HepG2 (cell line): ENCODE results near the gene ENDOU. TPM values are rescaled to one million over a fixed set of nuclear protein-coding genes. Genes with fewer than 3 reads are reported as not detected.
A peak's percentile ranks its signal among the peaks of the same experiment; 100 is the strongest.

Experiments used
- AKNA ChIP-seq: sonication (generic); formaldehyde crosslinking; IDR thresholded peaks from 2 replicates; pipeline ENCODE4 v1.4.0; 2020; ENCODE audit warnings: missing genetic modification reagents, borderline replicate concordance
- CTCF ChIP-seq: sonication (generic); formaldehyde crosslinking; IDR thresholded peaks from 2 replicates; pipeline ENCODE4 v1.5.0; 2020; ENCODE audit warnings: mild to moderate bottlenecking, missing genetic modification reagents, moderate library complexity
- ELF3 ChIP-seq: IDR thresholded peaks from 2 replicates; pipeline ENCODE4 v1.6.1; 2016; ENCODE audit warnings: missing genetic modification reagents, missing compliant biosample characterization
- HIVEP1 ChIP-seq: sonication (generic); formaldehyde crosslinking; IDR thresholded peaks from 2 replicates; pipeline ENCODE4 v1.4.0; 2020; ENCODE audit warnings: mild to moderate bottlenecking, missing genetic modification reagents
- HNRNPLL ChIP-seq: fragments of 200-400 bp; formaldehyde crosslinking; IDR thresholded peaks from 2 replicates; pipeline ENCODE4 v1.6.1; 2017; ENCODE audit warnings: mild to moderate bottlenecking, low read depth, low read length; ENCODE audit not compliant: poor library complexity, severe bottlenecking
- HOXA9 ChIP-seq: sonication (generic); formaldehyde crosslinking; IDR thresholded peaks from 2 replicates; pipeline ENCODE4 v1.8.1; 2022; ENCODE audit warnings: missing genetic modification reagents, mild to moderate bottlenecking, moderate library complexity, borderline replicate concordance
- IKZF1 ChIP-seq: fragments of 450-650 bp; IDR thresholded peaks from 2 replicates; pipeline ENCODE4 v1.7.1; 2016
- KDM6A ChIP-seq: IDR thresholded peaks from 2 replicates; pipeline ENCODE4 v1.6.1; 2016; ENCODE audit warnings: low read depth
- MIER3 ChIP-seq: IDR thresholded peaks from 2 replicates; pipeline ENCODE4 v1.6.1; 2016; ENCODE audit warnings: missing compliant biosample characterization, borderline replicate concordance
- PHB2 ChIP-seq: fragments of 450-650 bp; IDR thresholded peaks from 2 replicates; pipeline ENCODE4 v1.6.1; 2018; ENCODE audit not compliant: partially characterized antibody
- PRDM4 ChIP-seq: sonication (generic); formaldehyde crosslinking; IDR thresholded peaks from 2 replicates; pipeline ENCODE4 v1.9.0; 2021; ENCODE audit warnings: missing genetic modification reagents, borderline replicate concordance
- REXO4 ChIP-seq: sonication (generic); formaldehyde crosslinking; IDR thresholded peaks from 2 replicates; pipeline ENCODE4 v1.8.0; 2022; ENCODE audit warnings: missing genetic modification reagents, mild to moderate bottlenecking, borderline replicate concordance
- TERF1 ChIP-seq: sonication (generic); formaldehyde crosslinking; IDR thresholded peaks from 2 replicates; pipeline ENCODE4 v1.8.0; 2022; ENCODE audit warnings: mild to moderate bottlenecking, missing genetic modification reagents, moderate library complexity
- THAP11 ChIP-seq: IDR thresholded peaks from 2 replicates; pipeline ENCODE4 v1.6.1; 2016; ENCODE audit warnings: missing biosample characterization, missing genetic modification reagents
- YEATS4 ChIP-seq: sonication (generic); formaldehyde crosslinking; IDR thresholded peaks from 2 replicates; pipeline ENCODE4 v1.4.0; 2020; ENCODE audit warnings: missing genetic modification reagents, borderline replicate concordance
- ZNF263 ChIP-seq: sonication (generic); formaldehyde crosslinking; IDR thresholded peaks from 2 replicates; pipeline ENCODE4 v1.4.0; 2020; ENCODE audit warnings: missing genetic modification reagents
- ZNF292 ChIP-seq: sonication (generic); formaldehyde crosslinking; IDR thresholded peaks from 2 replicates; pipeline ENCODE4 v1.8.1; 2022; ENCODE audit warnings: mild to moderate bottlenecking, low read depth, missing genetic modification reagents, borderline replicate concordance
- ZNF550 ChIP-seq: sonication (generic); formaldehyde crosslinking; IDR thresholded peaks from 2 replicates; pipeline ENCODE4 v1.4.0; 2020; ENCODE audit warnings: mild to moderate bottlenecking, missing genetic modification reagents, borderline replicate concordance
- ZNF792 ChIP-seq: IDR thresholded peaks from 2 replicates; pipeline ENCODE4 v1.6.1; 2016
- polyA plus RNA-seq, 8 experiments: library from polyadenylated mRNA; depleted of rRNA in 3 of 8; stranded (reverse) in 7 of 8; unstranded in 1 of 8; fragments of >200 nt; fragmentation: Illumina TruSeq in 4 of 8; extraction: Trizol in 4 of 8; gene quantifications; 2 replicates each; pipeline versions ENCODE4 v1.2.1 to v1.2.3, GENCODE V29; 2011 to 2016; ENCODE audit warnings: low read depth in 4 of 8, missing spikeins in 1 of 8, mixed read lengths in 1 of 8; ENCODE audit not compliant: insufficient read depth in 1 of 8
- total RNA-seq, 5 experiments: library from RNA; depleted of rRNA; stranded (reverse); fragments of >200 nt; fragmentation: Illumina TruSeq; extraction: Trizol; gene quantifications; 2 replicates each; pipeline ENCODE4 v1.2.3, GENCODE V29; 2016; ENCODE audit warnings: low read depth in 1 of 5

ENDOU gene
- total and polyA plus RNA-seq, 2 of the 13 experiments (the other 11 are each of a cell fraction or from before 2014, with no cell fraction given) = not detected

- TF ChIP-seq KDM6A (CRISPR knock-in tag) = no peak
- no peak for TF ChIP-seq ZNF550 (CRISPR knock-in tag)
- peak; percentile 87 for TF ChIP-seq YEATS4 (CRISPR knock-in tag)
- no peak for TF ChIP-seq MIER3 (CRISPR knock-in tag)
- TF ChIP-seq REXO4 = no peak
- no peak; the same call in 1 of the 2 replicates for TF ChIP-seq TERF1 (CRISPR knock-in tag)
- TF ChIP-seq HIVEP1 (CRISPR knock-in tag) = peak; percentile 65; the same call in 1 of the 2 replicates
- no peak for TF ChIP-seq ZNF792 (CRISPR knock-in tag)
- no peak for TF ChIP-seq AKNA
- TF ChIP-seq ZNF263 (CRISPR knock-in tag) = no peak; the same call in 1 of the 2 replicates
- peak; percentile 80 for TF ChIP-seq HNRNPLL
- no peak for TF ChIP-seq HOXA9 (CRISPR knock-in tag)
- peak; percentile 80 for TF ChIP-seq ELF3 (CRISPR knock-in tag)
- peak; percentile 69 for TF ChIP-seq CTCF
- no peak for TF ChIP-seq PHB2
- TF ChIP-seq PRDM4 (CRISPR knock-in tag) = no peak
- TF ChIP-seq THAP11 = peak; percentile 80
- TF ChIP-seq ZNF292 = no peak
- TF ChIP-seq IKZF1 = no peak
Measured at GRCh38 chr12:47705566-47706425, 19.5 kb downstream of the ENDOU start, which contains the start of gene RPAP3 (continued).
